ENCODE measurements around the gene PRMT3. TPM values are rescaled to one million over a fixed set of nuclear protein-coding genes. Genes with fewer than 3 reads are reported as not detected.

The PRMT3 gene
- total and polyA plus RNA-seq, 2 of the 13 experiments (the other 11 are each of a cell fraction or from before 2014, with no cell fraction given), result 9.1 to 27.7 TPM

GRCh38 chr11:20369826-20370225 is 17.7 kb upstream of the PRMT3 start (continued):
- no peak for TF ChIP-seq ZNF333 (CRISPR knock-in tag; IDR thresholded peaks at IDR 0.05; ENCODE audit: borderline replicate concordance)
- no peak for TF ChIP-seq ZGPAT (CRISPR knock-in tag; IDR thresholded peaks at IDR 0.05)

- 27% methylated on average over 5 of the region's 5 CpGs for WGBS (ENCODE audit: low lambda C conversion rate)
- no peak overlapping the region for H2AFZ ChIP-seq (ENCODE audit: low read length)
- in situ Hi-C loops (cut with HindIII; ENCODE audit: extremely low pct_ligation_motif_present, low pct_unique_long_range_greater_than_20kb) (no loop called here), intact Hi-C loops (cut with micrococcal nuclease; ENCODE audit: unreplicated experiment) (no loop called here)
- no peaks in the 10 kb centered on the region for H3K36me3 ChIP-seq (replicated peaks in 1 of 2; ENCODE audit: control insufficient read depth in 1 of 2, insufficient read depth in 2 of 2, low read length in 2 of 2)
- no peaks in the 10 kb centered on the region for H3K79me2 ChIP-seq (ENCODE audit: insufficient read depth, low read length)
- ATAC-seq (no peak), DNase-seq (ENCODE audit: low spot score) (no peak), FAIRE-seq (no peak)
- H3K4me1 ChIP-seq (ENCODE audit: insufficient read depth, low read length), result peaks cover 20% of the 10 kb centered on the region
- TF ChIP-seq ZNF800 (CRISPR knock-in tag; IDR thresholded peaks at IDR 0.05) (no peak), CREBL2 (CRISPR knock-in tag; IDR thresholded peaks at IDR 0.05; ENCODE audit: borderline replicate concordance) (no peak), HDAC1 (CRISPR knock-in tag; IDR thresholded peaks at IDR 0.05) (no peak), KDM1A (CRISPR knock-in tag; IDR thresholded peaks at IDR 0.05) (no peak), TFAP4 (IDR thresholded peaks at IDR 0.05; ENCODE audit: borderline replicate concordance, low read depth) (no peak), SALL1 (CRISPR knock-in tag; IDR thresholded peaks at IDR 0.05) (no peak), ZFP41 (CRISPR knock-in tag; IDR thresholded peaks at IDR 0.05; ENCODE audit: borderline replicate concordance) (no peak), ZNF660 (CRISPR knock-in tag; IDR thresholded peaks at IDR 0.05; ENCODE audit: borderline replicate concordance, low read depth) (no peak), YEATS4 (CRISPR knock-in tag; IDR thresholded peaks at IDR 0.05; ENCODE audit: borderline replicate concordance) (no peak), MED1 (CRISPR knock-in tag; IDR thresholded peaks at IDR 0.05) (no peak)
- no peaks in the 10 kb centered on the region for H3K9me3 ChIP-seq (ENCODE audit: low read length)
- no TSS peak for BruUV-seq (replicated peaks)
- H3K27me3 ChIP-seq (ENCODE audit: control insufficient read depth in 1 of 2, insufficient read depth in 2 of 2, low read length in 2 of 2), result no peaks in the 10 kb centered on the region; a peak in 1 of 5 replicates
- no peak overlapping the region for H3K9ac ChIP-seq (ENCODE audit: insufficient read depth, low read depth, low read length)
- ChIA-PET POLR2A (no interaction called here), CTCF (ENCODE audit: low intra/inter-chr PET ratio, low total read pairs) (no interaction called here)
- H3K27ac ChIP-seq (ENCODE audit: extremely low read length, insufficient read depth, low read length), result no peak overlapping the region
- H3K4me2 ChIP-seq (ENCODE audit: low read depth, low read length), result no peak overlapping the region
- no peak overlapping the region for H3K4me3 ChIP-seq (replicated peaks in 1 of 3; ENCODE audit: insufficient read depth in 1 of 3, low read depth in 2 of 3, low read length in 3 of 3)
- H4K20me1 ChIP-seq (ENCODE audit: insufficient read depth, low read length), result no peaks in the 10 kb centered on the region
Measured at GRCh38 chr11:20372081-20372626, 15.4 kb upstream of the PRMT3 start.
